CD4-positive, alpha-beta T cell (primary cell): ENCODE results near the gene ERI3. TPM values are rescaled to one million over a fixed set of nuclear protein-coding genes. Genes with fewer than 3 reads are reported as not detected.

ENCODE experiments used
- ATAC-seq: fragments of 200-7000 bp; cut with Tn5 transposase; one replicate; pipeline ENCODE4 v1.10.0; 2022; ENCODE audit warnings: mild to moderate bottlenecking; ENCODE audit not compliant: poor library complexity
- CTCF ChIA-PET: fragments of 350-600 bp; sonication (Branson Sonifier 250); formaldehyde crosslinking; loops from one replicate; lab custom pipeline; 2021; ENCODE audit warnings: antibody characterized with exemption, inconsistent platforms; lab: Charles Lee
- POLR2A ChIA-PET: fragments of 350-600 bp; sonication (Branson Sonifier 250); formaldehyde crosslinking; loops from one replicate; lab custom pipeline; 2021; ENCODE audit warnings: antibody characterized with exemption, inconsistent platforms; lab: Charles Lee
- DNase-seq, 14 experiments: peaks; one replicate each; pipeline ENCODE4 v3.0.0-alpha.2; 2013 to 2020; ENCODE audit warnings: mixed read lengths in 2 of 14
- H3K27ac ChIP-seq, 2 donors: one replicate each; pipeline versions ENCODE4 v1.5.1 to v1.7.0; 2013; ENCODE audit warnings: low read length in 2 of 2, low read depth in 1 of 2, mild to moderate bottlenecking in 1 of 2
- H3K27me3 ChIP-seq, 2 experiments: 1 replicate in 1 of 2; 2 replicates in 1 of 2; pipeline versions ENCODE4 v1.6.1 to v1.7.0; 2013; ENCODE audit warnings: low read length in 2 of 2, control low read depth in 1 of 2, mild to moderate bottlenecking in 1 of 2, moderate library complexity in 1 of 2; ENCODE audit not compliant: insufficient read depth in 2 of 2, control insufficient read depth in 1 of 2
- H3K36me3 ChIP-seq: one replicate; pipeline ENCODE4 v1.6.1; 2013; ENCODE audit warnings: low read length, control low read depth; ENCODE audit not compliant: insufficient read depth
- H3K4me1 ChIP-seq: one replicate; pipeline ENCODE4 v1.6.1; 2013; ENCODE audit warnings: low read length, control low read depth; ENCODE audit not compliant: insufficient read depth
- H3K4me3 ChIP-seq: one replicate; pipeline ENCODE4 v1.5.1; 2013; ENCODE audit warnings: mild to moderate bottlenecking, low read length, moderate library complexity
- H3K9me3 ChIP-seq, 2 experiments: 1 replicate in 1 of 2; 2 replicates in 1 of 2; pipeline versions ENCODE4 v1.6.1 to v1.7.0; 2013; ENCODE audit warnings: low read length in 2 of 2, mild to moderate bottlenecking in 2 of 2, control low read depth in 1 of 2, moderate library complexity in 1 of 2; ENCODE audit not compliant: control insufficient read depth in 1 of 2, insufficient read depth in 1 of 2
- H3K27ac Mint-ChIP-seq: one replicate; pipeline ENCODE4 v1.8.0; 2020; ENCODE audit warnings: mixed read lengths
- H3K27me3 Mint-ChIP-seq: one replicate; pipeline ENCODE4 v1.8.0; 2021; ENCODE audit warnings: mixed read lengths
- H3K36me3 Mint-ChIP-seq: one replicate; pipeline ENCODE4 v1.8.0; 2021; ENCODE audit warnings: low read depth, mixed read lengths
- H3K4me1 Mint-ChIP-seq: one replicate; pipeline ENCODE4 v1.8.0; 2021; ENCODE audit warnings: low read depth, mixed read lengths
- H3K4me3 Mint-ChIP-seq: one replicate; pipeline ENCODE4 v1.8.0; 2020; ENCODE audit warnings: mild to moderate bottlenecking, mixed read lengths
- H3K9me3 Mint-ChIP-seq: one replicate; pipeline ENCODE4 v1.8.0; 2020; ENCODE audit warnings: mixed read lengths
- CTCF ChIP-seq: fragments of 200-600 bp; IDR thresholded peaks from one replicate; pipeline ENCODE4 v1.8.0; 2022; ENCODE audit warnings: antibody characterized with exemption, mild to moderate bottlenecking
- intact Hi-C, 2 experiments: fragments of 100-400 bp; cut with DNase I in 1 of 2; cut with micrococcal nuclease in 1 of 2; formaldehyde crosslinking; loops; one replicate each; pipeline versions ENCODE4 v1.15.1 to v1.9.0; 2023 to 2025; cut with DNase I, micrococcal nuclease
- total RNA-seq, 174 experiments: library from RNA in 2 of 174; stranded (reverse) in 2 of 174; gene quantifications; one replicate each; pipeline ENCODE4 v1.2.3 and lab custom pipeline; 2021 to 2026

ERI3 gene
- total RNA-seq, 2 experiments from 2014 or later = 19.7 to 20.7 TPM

GRCh38 chr1:44243782-44244495 lies 111.1 kb downstream of the ERI3 start:
- no peak for ATAC-seq
- DNase-seq = no peak
- no peak for TF ChIP-seq CTCF
- H3K4me3 ChIP-seq = no peak overlapping the region
- H3K27me3 ChIP-seq = no peaks in the 10 kb centered on the region
- H3K36me3 ChIP-seq = peaks cover 9% of the 10 kb centered on the region
- H3K4me1 ChIP-seq = no peaks in the 10 kb centered on the region
- no peaks in the 10 kb centered on the region for H3K9me3 ChIP-seq
- H3K36me3 Mint-ChIP-seq = peaks cover 35% of the 10 kb centered on the region
- no peak overlapping the region for H3K27ac Mint-ChIP-seq
- intact Hi-C loops = no loop called here
- POLR2A ChIA-PET = no interaction called here
- H3K9me3 Mint-ChIP-seq = no peaks in the 10 kb centered on the region
- peaks cover 12% of the 10 kb centered on the region for H3K4me1 Mint-ChIP-seq
- H3K4me3 Mint-ChIP-seq = no peak overlapping the region
- H3K27me3 Mint-ChIP-seq = no peaks in the 10 kb centered on the region
- H3K27ac ChIP-seq = no peak overlapping the region
- CTCF ChIA-PET = no interaction called here

- Histone ChIP-seq H3K9me3 (no peaks in the 10 kb centered on the region), H3K36me3 (peaks cover 9% of the 10 kb centered on the region), H3K27me3 (no peaks in the 10 kb centered on the region), H3K27ac (no peak overlapping the region), H3K4me3 (no peak overlapping the region), H3K4me1 (peaks cover 7% of the 10 kb centered on the region)
- no peak for TF ChIP-seq CTCF
- Mint-ChIP-seq H3K27ac (no peak overlapping the region), H3K36me3 (peaks cover 35% of the 10 kb centered on the region), H3K9me3 (no peaks in the 10 kb centered on the region), H3K27me3 (no peaks in the 10 kb centered on the region), H3K4me3 (no peak overlapping the region), H3K4me1 (peaks cover 18% of the 10 kb centered on the region)
- POLR2A ChIA-PET = no interaction called here
- intact Hi-C loops = no loop called here
- ATAC-seq (no peak), DNase-seq (no peak)
- CTCF ChIA-PET = no interaction called here
These were observed 112.3 kb downstream of the ERI3 start for GRCh38 chr1:44242746-44243145.

- ChIA-PET CTCF (no interaction called here), POLR2A (no interaction called here)
- H3K36me3 Mint-ChIP-seq = peaks cover 22% of the 10 kb centered on the region
- Histone ChIP-seq H3K4me3 (no peak overlapping the region), H3K4me1 (peaks cover 7% of the 10 kb centered on the region), H3K27ac (no peak overlapping the region), H3K9me3 (no peaks in the 10 kb centered on the region), H3K36me3 (peaks cover 9% of the 10 kb centered on the region), H3K27me3 (no peaks in the 10 kb centered on the region)
- H3K4me1 Mint-ChIP-seq = peaks cover 18% of the 10 kb centered on the region
- intact Hi-C loops = no loop called here
- no peak for DNase-seq
- TF ChIP-seq CTCF = no peak
- ATAC-seq = no peak
- H3K4me3 Mint-ChIP-seq = no peak overlapping the region
- H3K27me3 Mint-ChIP-seq = no peaks in the 10 kb centered on the region
- no peaks in the 10 kb centered on the region for H3K9me3 Mint-ChIP-seq
- H3K27ac Mint-ChIP-seq = no peak overlapping the region
These were observed 114.0 kb downstream of the ERI3 start for GRCh38 chr1:44240802-44241671.
